CD8-positive, alpha-beta memory T cell (primary cell): ENCODE results near the gene APP. TPM values are rescaled to one million over a fixed set of nuclear protein-coding genes. Genes with fewer than 3 reads are reported as not detected.
A peak's percentile ranks its signal among the peaks of the same experiment; 100 is the strongest.

Experiments used
- CTCF ChIA-PET: fragments of 350-600 bp; sonication (Branson Sonifier 250); formaldehyde crosslinking; loops from one replicate; lab custom pipeline; 2021; ENCODE audit warnings: antibody characterized with exemption; lab: Charles Lee
- POLR2A ChIA-PET: fragments of 350-600 bp; sonication (Branson Sonifier 250); formaldehyde crosslinking; loops from one replicate; lab custom pipeline; 2021; ENCODE audit warnings: antibody characterized with exemption; lab: Charles Lee
- DNase-seq, 5 donors: peaks; one replicate each; pipeline versions ENCODE4 v3.0.0 to v3.0.0-alpha.2; 2020 to 2022; ENCODE audit warnings: mixed read lengths in 1 of 5
- H3K27ac ChIP-seq: one replicate; pipeline ENCODE4 v1.7.0; 2013; ENCODE audit warnings: low read depth, mild to moderate bottlenecking, low read length, moderate library complexity
- H3K27me3 ChIP-seq: 2 replicates; pipeline ENCODE4 v1.7.0; 2013; ENCODE audit warnings: low read length, mild to moderate bottlenecking; ENCODE audit not compliant: insufficient read depth, poor library complexity, severe bottlenecking
- H3K36me3 ChIP-seq: 2 replicates; pipeline ENCODE4 v1.7.0; 2013; ENCODE audit warnings: mild to moderate bottlenecking, low read length, moderate library complexity; ENCODE audit not compliant: insufficient read depth
- H3K4me1 ChIP-seq: 2 replicates; pipeline ENCODE4 v1.7.0; 2013; ENCODE audit warnings: mild to moderate bottlenecking, low read length, moderate library complexity; ENCODE audit not compliant: insufficient read depth
- H3K4me3 ChIP-seq: 2 replicates; pipeline ENCODE4 v1.7.0; 2013; ENCODE audit warnings: mild to moderate bottlenecking, low read length
- H3K9me3 ChIP-seq: 2 replicates; pipeline ENCODE4 v1.7.0; 2013; ENCODE audit warnings: mild to moderate bottlenecking, low read length
- H3K27ac Mint-ChIP-seq, 8 donors: one replicate each; pipeline ENCODE4 v1.8.0; 2020 to 2021; ENCODE audit warnings: mixed read lengths in 8 of 8, mild to moderate bottlenecking in 6 of 8, inconsistent platforms in 3 of 8, moderate library complexity in 3 of 8
- H3K27me3 Mint-ChIP-seq, 2 donors: one replicate each; pipeline ENCODE4 v1.8.0; 2020 to 2021; ENCODE audit warnings: mixed read lengths in 2 of 2, mild to moderate bottlenecking in 1 of 2, moderate library complexity in 1 of 2
- H3K36me3 Mint-ChIP-seq, 3 donors: one replicate each; pipeline ENCODE4 v1.8.0; 2020 to 2021; ENCODE audit warnings: mixed read lengths in 3 of 3, inconsistent platforms in 1 of 3, mild to moderate bottlenecking in 1 of 3
- H3K4me1 Mint-ChIP-seq, 3 donors: one replicate each; pipeline ENCODE4 v1.8.0; 2020 to 2021; ENCODE audit warnings: mixed read lengths in 3 of 3, inconsistent platforms in 1 of 3, mild to moderate bottlenecking in 1 of 3
- H3K4me3 Mint-ChIP-seq, 7 donors: one replicate each; pipeline ENCODE4 v1.8.0; 2020 to 2021; ENCODE audit warnings: mixed read lengths in 7 of 7, mild to moderate bottlenecking in 6 of 7, moderate library complexity in 4 of 7, inconsistent platforms in 2 of 7
- H3K9me3 Mint-ChIP-seq, 5 donors: one replicate each; pipeline ENCODE4 v1.8.0; 2020 to 2022; ENCODE audit warnings: mixed read lengths in 5 of 5, mild to moderate bottlenecking in 3 of 5, moderate library complexity in 2 of 5, inconsistent platforms in 1 of 5
- polyA plus RNA-seq: library from polyadenylated mRNA; unstranded; fragments of 300-500 nt; fragmentation: Illumina TruSeq; gene quantifications from one replicate; pipeline ENCODE4 v1.2.3, GENCODE V29; 2021
- total RNA-seq, 2 experiments: library from RNA; stranded (reverse); gene quantifications; one replicate each; pipeline ENCODE4 v1.2.3, GENCODE V29; 2021

Gene APP
- total and polyA plus RNA-seq, 3 experiments from 2014 or later = 5.3 to 15.3 (median 15.2) TPM

GRCh38 chr21:25871566-25871965 is 299.0 kb downstream of the APP start:
- POLR2A ChIA-PET = no interaction called here
- H3K9me3 Mint-ChIP-seq = no peaks in the 10 kb centered on the region
- H3K4me3 Mint-ChIP-seq = no peak overlapping the region
- no peaks in the 10 kb centered on the region for H3K4me1 Mint-ChIP-seq
- Histone ChIP-seq H3K27ac (no peak overlapping the region), H3K27me3 (no peaks in the 10 kb centered on the region), H3K36me3 (no peaks in the 10 kb centered on the region), H3K9me3 (no peaks in the 10 kb centered on the region), H3K4me3 (no peak overlapping the region), H3K4me1 (no peaks in the 10 kb centered on the region)
- CTCF ChIA-PET = no interaction called here
- H3K36me3 Mint-ChIP-seq = no peaks in the 10 kb centered on the region
- peaks cover 0 to 26% of the 10 kb centered on the region in 2 donors for H3K27me3 Mint-ChIP-seq
- H3K27ac Mint-ChIP-seq = no peak overlapping the region
- DNase-seq = no peak

GRCh38 chr21:25870084-25870483 is 300.5 kb downstream of the APP start:
- H3K27ac Mint-ChIP-seq = peak overlapping the region in 1 of 8 donors; percentile 11
- Histone ChIP-seq H3K4me1 (no peaks in the 10 kb centered on the region), H3K4me3 (no peak overlapping the region), H3K27me3 (no peaks in the 10 kb centered on the region), H3K27ac (no peak overlapping the region), H3K36me3 (no peaks in the 10 kb centered on the region), H3K9me3 (no peaks in the 10 kb centered on the region)
- ChIA-PET POLR2A (no interaction called here), CTCF (no interaction called here)
- no peak for DNase-seq
- H3K4me3 Mint-ChIP-seq = no peak overlapping the region
- peaks cover 0 to 5% (median 0%) of the 10 kb centered on the region in 3 donors for H3K4me1 Mint-ChIP-seq
- H3K27me3 Mint-ChIP-seq = peaks cover 0 to 33% of the 10 kb centered on the region in 2 donors
- H3K9me3 Mint-ChIP-seq = no peaks in the 10 kb centered on the region
- no peaks in the 10 kb centered on the region for H3K36me3 Mint-ChIP-seq

- Histone ChIP-seq H3K4me3 (no peak overlapping the region), H3K9me3 (no peaks in the 10 kb centered on the region), H3K27me3 (no peaks in the 10 kb centered on the region), H3K36me3 (no peaks in the 10 kb centered on the region), H3K27ac (no peak overlapping the region), H3K4me1 (no peaks in the 10 kb centered on the region)
- no peak for DNase-seq
- Mint-ChIP-seq H3K4me3 (no peak overlapping the region), H3K4me1 (peaks cover 0 to 5% (median 0%) of the 10 kb centered on the region in 3 donors), H3K27me3 (peaks cover 3 to 23% of the 10 kb centered on the region in 2 donors), H3K27ac (no peak overlapping the region), H3K36me3 (no peaks in the 10 kb centered on the region), H3K9me3 (no peaks in the 10 kb centered on the region)
- ChIA-PET POLR2A (no interaction called here), CTCF (no interaction called here)
Measured at GRCh38 chr21:25867061-25867460, 303.5 kb downstream of the APP start.

GRCh38 chr21:25863747-25864146 is 306.8 kb downstream of the APP start:
- POLR2A ChIA-PET = no interaction called here
- no peaks in the 10 kb centered on the region for H3K36me3 ChIP-seq

GRCh38 chr21:25863031-25863430 is 307.5 kb downstream of the APP start:
- no peaks in the 10 kb centered on the region for H3K4me1 ChIP-seq
- no peaks in the 10 kb centered on the region for H3K27me3 ChIP-seq
- no peaks in the 10 kb centered on the region for H3K36me3 ChIP-seq
- CTCF ChIA-PET = no interaction called here
- Mint-ChIP-seq H3K36me3 (no peaks in the 10 kb centered on the region), H3K27ac (no peak overlapping the region), H3K9me3 (no peaks in the 10 kb centered on the region), H3K27me3 (peaks cover 3 to 18% of the 10 kb centered on the region in 2 donors), H3K4me1 (peaks cover 0 to 5% (median 0%) of the 10 kb centered on the region in 3 donors), H3K4me3 (no peak overlapping the region)
- H3K4me3 ChIP-seq = no peak overlapping the region
- POLR2A ChIA-PET = no interaction called here
- no peak overlapping the region for H3K27ac ChIP-seq
- H3K9me3 ChIP-seq = no peaks in the 10 kb centered on the region
- no peak for DNase-seq

More at GRCh38 chr21:25863747-25864146, 306.8 kb downstream of the APP start:
- Histone ChIP-seq H3K4me1 (no peaks in the 10 kb centered on the region), H3K27me3 (no peaks in the 10 kb centered on the region), H3K4me3 (no peak overlapping the region), H3K9me3 (no peaks in the 10 kb centered on the region), H3K27ac (no peak overlapping the region)
- H3K9me3 Mint-ChIP-seq = no peaks in the 10 kb centered on the region
- no peak for DNase-seq
- H3K4me3 Mint-ChIP-seq = no peak overlapping the region
- peaks cover 0 to 5% (median 0%) of the 10 kb centered on the region in 3 donors for H3K4me1 Mint-ChIP-seq
- H3K27ac Mint-ChIP-seq = no peak overlapping the region
- peaks cover 3 to 22% of the 10 kb centered on the region in 2 donors for H3K27me3 Mint-ChIP-seq
- CTCF ChIA-PET = no interaction called here
- no peaks in the 10 kb centered on the region for H3K36me3 Mint-ChIP-seq

GRCh38 chr21:25862596-25862995 is 308.0 kb downstream of the APP start:
- Histone ChIP-seq H3K4me3 (no peak overlapping the region), H3K36me3 (no peaks in the 10 kb centered on the region), H3K4me1 (no peaks in the 10 kb centered on the region), H3K27ac (no peak overlapping the region), H3K9me3 (no peaks in the 10 kb centered on the region), H3K27me3 (no peaks in the 10 kb centered on the region)
- no peaks in the 10 kb centered on the region for H3K36me3 Mint-ChIP-seq
- CTCF ChIA-PET = no interaction called here
- H3K4me1 Mint-ChIP-seq = peaks cover 0 to 5% (median 0%) of the 10 kb centered on the region in 3 donors
- POLR2A ChIA-PET = no interaction called here
- H3K9me3 Mint-ChIP-seq = no peaks in the 10 kb centered on the region
- peaks cover 3 to 16% of the 10 kb centered on the region in 2 donors for H3K27me3 Mint-ChIP-seq
- peak in 3 of 5 donors; percentile 7 to 48 (median 7) for DNase-seq
- no peak overlapping the region for H3K27ac Mint-ChIP-seq
- no peak overlapping the region for H3K4me3 Mint-ChIP-seq

- Histone ChIP-seq H3K9me3 (no peaks in the 10 kb centered on the region), H3K36me3 (no peaks in the 10 kb centered on the region), H3K27me3 (no peaks in the 10 kb centered on the region), H3K27ac (no peak overlapping the region), H3K4me3 (no peak overlapping the region), H3K4me1 (no peaks in the 10 kb centered on the region)
- Mint-ChIP-seq H3K4me1 (peaks cover 0 to 5% (median 0%) of the 10 kb centered on the region in 3 donors), H3K4me3 (no peak overlapping the region), H3K36me3 (no peaks in the 10 kb centered on the region), H3K27ac (no peak overlapping the region), H3K27me3 (peaks cover 3 to 11% of the 10 kb centered on the region in 2 donors), H3K9me3 (no peaks in the 10 kb centered on the region)
- ChIA-PET CTCF (no interaction called here), POLR2A (no interaction called here)
- DNase-seq = no peak
Measured at GRCh38 chr21:25862112-25862511, 308.5 kb downstream of the APP start.

GRCh38 chr21:25859235-25859929 is 311.2 kb downstream of the APP start:
- ChIA-PET POLR2A (no interaction called here), CTCF (no interaction called here)
- Mint-ChIP-seq H3K27me3 (peaks cover 3 to 5% of the 10 kb centered on the region in 2 donors), H3K4me1 (no peaks in the 10 kb centered on the region), H3K36me3 (no peaks in the 10 kb centered on the region), H3K4me3 (no peak overlapping the region), H3K9me3 (no peaks in the 10 kb centered on the region), H3K27ac (no peak overlapping the region)
- Histone ChIP-seq H3K27me3 (no peaks in the 10 kb centered on the region), H3K36me3 (no peaks in the 10 kb centered on the region), H3K9me3 (no peaks in the 10 kb centered on the region), H3K4me3 (no peak overlapping the region), H3K4me1 (no peaks in the 10 kb centered on the region), H3K27ac (no peak overlapping the region)
- DNase-seq = no peak
